ENCODE measurements around the gene PTPRF. TPM values are rescaled to one million over a fixed set of nuclear protein-coding genes. Genes with fewer than 3 reads are reported as not detected.
A peak's percentile ranks its signal among the peaks of the same experiment; 100 is the strongest.
"Not testable (repeated sequence)": the region's sequence is repeated elsewhere in the genome, so short reads cannot be mapped to it uniquely, and the experiment has no call there.

The PTPRF gene
- total RNA-seq, 2 donors from 2014 or later = 203 to 250 TPM

DNA sequence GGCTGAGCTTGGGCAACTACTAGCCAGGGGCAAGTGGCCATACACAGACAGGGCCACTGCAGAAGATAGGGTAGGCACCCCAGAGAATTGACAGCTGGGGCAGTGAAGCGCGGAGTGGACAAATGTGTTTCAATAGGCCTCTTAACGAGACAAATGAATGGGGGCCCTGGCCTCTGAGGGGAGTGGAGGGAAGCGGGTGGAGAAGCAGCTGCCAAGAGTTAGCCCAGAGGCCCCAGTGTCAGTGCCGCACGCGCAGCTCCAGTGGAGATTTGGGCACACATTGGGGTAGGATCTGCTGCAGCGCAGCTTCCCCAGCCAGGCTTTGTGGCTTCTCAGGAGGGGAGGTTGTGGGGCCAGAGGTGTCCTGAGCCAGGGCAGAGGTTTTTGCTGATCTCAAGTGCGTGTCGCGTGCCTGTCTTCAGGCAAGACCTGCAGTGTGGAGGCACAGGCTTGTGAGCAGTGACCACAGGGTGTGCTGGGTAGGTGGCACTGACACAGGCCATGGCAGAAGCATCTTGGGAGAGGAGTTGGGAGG lies 16.9 kb downstream of the PTPRF start:
- H3K9ac ChIP-seq (ENCODE audit: extremely low read depth, low read length, poor library complexity, severe bottlenecking) = no peak overlapping the region
- no peak overlapping the region for H3K4me3 Mint-ChIP-seq
- DNase-seq = no peak
- H3K27ac Mint-ChIP-seq = peak overlapping the region; percentile 89
- peaks cover 22% of the 10 kb centered on the region for H3K36me3 Mint-ChIP-seq (ENCODE audit: low read depth)
- H3K9me3 ChIP-seq (ENCODE audit: control insufficient read depth, low read length) = no peaks in the 10 kb centered on the region
- H3K4me3 ChIP-seq (ENCODE audit: low read length) = no peak overlapping the region
- H3K27ac ChIP-seq (ENCODE audit: low read depth, low read length) = peak overlapping the region; percentile 60
- no peaks in the 10 kb centered on the region for H3K27me3 Mint-ChIP-seq (ENCODE audit: insufficient read depth)
- peaks cover 67% of the 10 kb centered on the region for H3K4me1 Mint-ChIP-seq
- H3K27me3 ChIP-seq (ENCODE audit: control insufficient read depth, insufficient read depth, low read length, poor library complexity, severe bottlenecking) = no peaks in the 10 kb centered on the region
- 92 to 93% methylated on average over 9 to 11 of the region's 11 CpGs for WGBS, 2 experiments (ENCODE audit: insufficient coverage in 1 of 2, insufficient read length in 1 of 2)
- TF ChIP-seq, protein P1, sequence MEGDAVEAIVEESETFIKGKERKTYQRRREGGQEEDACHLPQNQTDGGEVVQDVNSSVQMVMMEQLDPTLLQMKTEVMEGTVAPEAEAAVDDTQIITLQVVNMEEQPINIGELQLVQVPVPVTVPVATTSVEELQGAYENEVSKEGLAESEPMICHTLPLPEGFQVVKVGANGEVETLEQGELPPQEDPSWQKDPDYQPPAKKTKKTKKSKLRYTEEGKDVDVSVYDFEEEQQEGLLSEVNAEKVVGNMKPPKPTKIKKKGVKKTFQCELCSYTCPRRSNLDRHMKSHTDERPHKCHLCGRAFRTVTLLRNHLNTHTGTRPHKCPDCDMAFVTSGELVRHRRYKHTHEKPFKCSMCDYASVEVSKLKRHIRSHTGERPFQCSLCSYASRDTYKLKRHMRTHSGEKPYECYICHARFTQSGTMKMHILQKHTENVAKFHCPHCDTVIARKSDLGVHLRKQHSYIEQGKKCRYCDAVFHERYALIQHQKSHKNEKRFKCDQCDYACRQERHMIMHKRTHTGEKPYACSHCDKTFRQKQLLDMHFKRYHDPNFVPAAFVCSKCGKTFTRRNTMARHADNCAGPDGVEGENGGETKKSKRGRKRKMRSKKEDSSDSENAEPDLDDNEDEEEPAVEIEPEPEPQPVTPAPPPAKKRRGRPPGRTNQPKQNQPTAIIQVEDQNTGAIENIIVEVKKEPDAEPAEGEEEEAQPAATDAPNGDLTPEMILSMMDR (conservative IDR thresholded peaks at IDR 0.05) = no peak
- H3K4me1 ChIP-seq (ENCODE audit: control insufficient read depth, insufficient read depth, low read length) = peaks cover 20% of the 10 kb centered on the region
- no peaks in the 10 kb centered on the region for H3K9me3 Mint-ChIP-seq
- peaks cover 46% of the 10 kb centered on the region for H3K36me3 ChIP-seq (ENCODE audit: control insufficient read depth, insufficient read depth, low read length)

DNA sequence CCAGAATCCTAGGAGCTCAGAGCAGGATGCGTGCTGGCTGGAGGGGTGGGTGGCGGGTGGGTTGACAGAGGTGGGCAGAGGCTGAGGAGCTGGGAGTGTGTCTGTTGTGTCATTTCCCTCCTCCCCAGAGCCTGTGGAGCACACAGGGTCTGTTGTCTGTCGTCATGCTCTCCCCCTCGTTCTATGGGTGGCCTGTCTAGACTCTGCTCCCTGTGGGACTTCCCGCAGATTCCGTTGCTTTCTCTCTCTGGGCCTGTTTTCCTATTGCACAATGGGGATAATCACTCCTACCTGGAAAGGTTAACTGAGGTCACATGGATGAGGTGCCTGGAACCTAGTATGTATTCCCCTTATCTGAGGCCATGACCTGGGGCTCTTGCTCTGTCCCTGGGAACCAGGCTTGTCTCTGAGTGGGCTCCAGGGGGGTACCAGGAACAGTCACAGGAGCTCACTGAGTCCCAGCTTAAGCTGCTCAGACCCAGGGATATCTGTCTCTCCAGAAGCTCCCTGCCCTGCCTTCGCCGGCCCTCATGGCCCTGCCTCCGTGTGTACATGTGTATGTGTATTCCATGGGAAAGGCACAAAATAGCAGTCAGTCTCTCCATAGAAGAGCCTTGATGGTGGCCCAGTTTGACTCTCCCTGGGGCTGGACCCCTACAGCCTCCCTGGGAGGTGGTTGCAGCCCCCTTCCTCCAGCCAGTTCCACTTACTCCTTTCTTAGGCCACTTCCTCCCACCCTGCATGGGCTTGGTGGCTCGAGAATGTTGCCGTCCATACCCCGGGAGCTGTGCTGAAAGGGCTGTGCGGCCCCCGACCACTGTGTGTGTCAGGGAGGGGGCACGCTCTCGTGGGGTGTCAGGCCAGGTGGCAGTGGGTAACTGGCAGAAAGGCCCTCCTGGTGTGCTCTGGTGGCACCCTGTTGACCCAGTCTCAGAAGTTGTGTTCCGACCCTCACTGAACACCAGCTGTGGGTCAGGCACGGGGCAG lies 17.9 kb downstream of the PTPRF start:
- H3K27ac Mint-ChIP-seq = peak overlapping the region; percentile 94
- peaks cover 49% of the 10 kb centered on the region for H3K36me3 ChIP-seq (ENCODE audit: control insufficient read depth, insufficient read depth, low read length)
- no peak overlapping the region for H3K27ac ChIP-seq (ENCODE audit: low read depth, low read length)
- peaks cover 21% of the 10 kb centered on the region for H3K36me3 Mint-ChIP-seq (ENCODE audit: low read depth)
- H3K4me3 ChIP-seq (ENCODE audit: low read length) = no peak overlapping the region
- peaks cover 20% of the 10 kb centered on the region for H3K4me1 ChIP-seq (ENCODE audit: control insufficient read depth, insufficient read depth, low read length)
- DNase-seq = no peak
- no peaks in the 10 kb centered on the region for H3K9me3 Mint-ChIP-seq
- no peak overlapping the region for H3K9ac ChIP-seq (ENCODE audit: extremely low read depth, low read length, poor library complexity, severe bottlenecking)
- H3K4me3 Mint-ChIP-seq = no peak overlapping the region
- no peaks in the 10 kb centered on the region for H3K9me3 ChIP-seq (ENCODE audit: control insufficient read depth, low read length)
- H3K4me1 Mint-ChIP-seq = peaks cover 64% of the 10 kb centered on the region
- no peaks in the 10 kb centered on the region for H3K27me3 ChIP-seq (ENCODE audit: control insufficient read depth, insufficient read depth, low read length, poor library complexity, severe bottlenecking)
- TF ChIP-seq, protein P1 (conservative IDR thresholded peaks at IDR 0.05) = no peak
- 85 to 86% methylated on average over 9 to 18 of the region's 18 CpGs for whole genome bisulfite sequencing, 2 experiments (ENCODE audit: insufficient coverage in 1 of 2, insufficient read length in 1 of 2)
- H3K27me3 Mint-ChIP-seq (ENCODE audit: insufficient read depth) = no peaks in the 10 kb centered on the region

DNA sequence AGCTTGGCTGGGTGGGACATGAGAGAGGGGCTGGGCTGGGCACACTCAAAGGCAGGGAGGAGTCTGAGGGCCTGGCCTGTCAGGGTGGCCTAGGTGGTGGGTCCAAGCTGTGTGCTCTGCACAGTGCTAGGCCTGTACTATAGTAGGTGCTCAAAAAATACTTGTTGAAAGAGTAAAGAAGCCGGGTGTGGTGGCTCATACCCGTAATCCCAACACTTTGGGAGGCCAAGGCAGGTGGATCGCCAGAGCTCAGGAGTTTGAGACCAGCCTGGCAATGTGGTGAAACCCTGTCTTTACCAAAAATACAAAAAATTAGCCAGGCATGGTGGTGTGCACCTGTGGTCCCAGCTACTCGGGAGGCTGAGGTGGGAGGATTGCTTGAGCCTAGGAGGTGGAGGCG lies 18.7 kb downstream of the PTPRF start:
- H3K27me3 Mint-ChIP-seq (ENCODE audit: insufficient read depth); H3K27ac ChIP-seq (ENCODE audit: low read depth, low read length); H3K27me3 ChIP-seq (ENCODE audit: control insufficient read depth, insufficient read depth, low read length, poor library complexity, severe bottlenecking); H3K9me3 ChIP-seq (ENCODE audit: control insufficient read depth, low read length); DNase-seq; H3K9me3 Mint-ChIP-seq; H3K4me3 ChIP-seq (ENCODE audit: low read length): not testable (repeated sequence)
- peaks cover 20% of the 10 kb centered on the region for H3K4me1 ChIP-seq (ENCODE audit: control insufficient read depth, insufficient read depth, low read length)
- H3K9ac ChIP-seq (ENCODE audit: extremely low read depth, low read length, poor library complexity, severe bottlenecking) = peak overlapping the region; percentile 11
- 88 to 96% methylated on average over 4 to 5 of the region's 5 CpGs for WGBS, 2 experiments (ENCODE audit: insufficient coverage in 1 of 2, insufficient read length in 1 of 2)
- peak overlapping the region; percentile 53 for H3K4me3 Mint-ChIP-seq
- peaks cover 52% of the 10 kb centered on the region for H3K36me3 ChIP-seq (ENCODE audit: control insufficient read depth, insufficient read depth, low read length)
- H3K4me1 Mint-ChIP-seq = peaks cover 56% of the 10 kb centered on the region
- H3K36me3 Mint-ChIP-seq (ENCODE audit: low read depth) = peaks cover 30% of the 10 kb centered on the region
- peak overlapping the region; percentile 94 for H3K27ac Mint-ChIP-seq
